ENCODE results near the gene DPP6. TPM values are rescaled to one million over a fixed set of nuclear protein-coding genes. Genes with fewer than 3 reads are reported as not detected.

The DPP6 gene
- total RNA-seq, 1 donor from 2014 or later, result 0.39 TPM

- Histone ChIP-seq H3K4me3 (no peak overlapping the region), H4K20me1 (ENCODE audit: low read depth) (no peaks in the 10 kb centered on the region), H3K27me3 (no peaks in the 10 kb centered on the region), H3K4me1 (no peaks in the 10 kb centered on the region), H3K36me3 (no peaks in the 10 kb centered on the region), H3K27ac (no peak overlapping the region), H3K9ac (no peak overlapping the region), H3K4me2 (no peak overlapping the region), H3K79me2 (ENCODE audit: low read depth) (no peaks in the 10 kb centered on the region), H3K9me3 (ENCODE audit: low read depth) (no peaks in the 10 kb centered on the region), H2AFZ (replicated peaks) (no peak overlapping the region), H3F3A (ENCODE audit: low read depth) (no peaks in the 10 kb centered on the region)
- H3K27me3 Mint-ChIP-seq (ENCODE audit: insufficient read depth, low read depth), result peaks cover 7% of the 10 kb centered on the region
- H3K27ac Mint-ChIP-seq, result no peak overlapping the region
- no peaks in the 10 kb centered on the region for H3K36me3 Mint-ChIP-seq
- no peaks in the 10 kb centered on the region for H3K4me1 Mint-ChIP-seq
- DNase-seq (ENCODE audit: low spot score), result no peak
- no peak overlapping the region for H3K4me3 Mint-ChIP-seq
- TF ChIP-seq EZH2phosphoT487 (IDR thresholded peaks at IDR 0.05) (no peak), CTCF (IDR thresholded peaks at IDR 0.05) (no peak), EZH2 (IDR thresholded peaks at IDR 0.05) (no peak)
- H3K9me3 Mint-ChIP-seq, result no peaks in the 10 kb centered on the region
Measured at GRCh38 chr7:154640917-154641316, 588.7 kb downstream of the DPP6 start.

GRCh38 chr7:154644366-154644765, 592.2 kb downstream of the DPP6 start:
- Histone ChIP-seq H3K4me2 (no peak overlapping the region), H3K9ac (no peak overlapping the region), H3K36me3 (no peaks in the 10 kb centered on the region), H2AFZ (replicated peaks) (no peak overlapping the region), H3K27me3 (no peaks in the 10 kb centered on the region), H4K20me1 (ENCODE audit: low read depth) (no peaks in the 10 kb centered on the region), H3K27ac (no peak overlapping the region), H3F3A (ENCODE audit: low read depth) (no peaks in the 10 kb centered on the region), H3K4me3 (no peak overlapping the region), H3K79me2 (ENCODE audit: low read depth) (no peaks in the 10 kb centered on the region), H3K9me3 (ENCODE audit: low read depth) (no peaks in the 10 kb centered on the region), H3K4me1 (no peaks in the 10 kb centered on the region)
- H3K9me3 Mint-ChIP-seq, result no peaks in the 10 kb centered on the region
- TF ChIP-seq CTCF (IDR thresholded peaks at IDR 0.05) (no peak), EZH2 (IDR thresholded peaks at IDR 0.05) (no peak), EZH2phosphoT487 (IDR thresholded peaks at IDR 0.05) (no peak)
- no peak overlapping the region for H3K27ac Mint-ChIP-seq
- no peaks in the 10 kb centered on the region for H3K36me3 Mint-ChIP-seq
- DNase-seq (ENCODE audit: low spot score), result no peak
- H3K4me1 Mint-ChIP-seq, result no peaks in the 10 kb centered on the region
- peaks cover 6% of the 10 kb centered on the region for H3K27me3 Mint-ChIP-seq (ENCODE audit: insufficient read depth, low read depth)
- H3K4me3 Mint-ChIP-seq, result no peak overlapping the region

- H2AFZ ChIP-seq (replicated peaks), result no peak overlapping the region
- no peaks in the 10 kb centered on the region for H3K4me1 Mint-ChIP-seq
- no peaks in the 10 kb centered on the region for H4K20me1 ChIP-seq (ENCODE audit: low read depth)
- no peak overlapping the region for H3K4me2 ChIP-seq
- no peak for DNase-seq (ENCODE audit: low spot score)
- H3K9me3 Mint-ChIP-seq, result peaks cover 3% of the 10 kb centered on the region
- H3K79me2 ChIP-seq (ENCODE audit: low read depth), result no peaks in the 10 kb centered on the region
- no peak overlapping the region for H3K4me3 ChIP-seq
- H3K27me3 ChIP-seq, result no peaks in the 10 kb centered on the region
- TF ChIP-seq EZH2 (IDR thresholded peaks at IDR 0.05) (no peak), EZH2phosphoT487 (IDR thresholded peaks at IDR 0.05) (no peak), CTCF (IDR thresholded peaks at IDR 0.05) (no peak)
- no peaks in the 10 kb centered on the region for H3K4me1 ChIP-seq
- H3K9me3 ChIP-seq (ENCODE audit: low read depth), result no peaks in the 10 kb centered on the region
- no peaks in the 10 kb centered on the region for H3K36me3 ChIP-seq
- no peaks in the 10 kb centered on the region for H3K36me3 Mint-ChIP-seq
- H3K27ac Mint-ChIP-seq, result peak overlapping the region; percentile 13
- H3K9ac ChIP-seq, result no peak overlapping the region
- H3K27ac ChIP-seq, result no peak overlapping the region
- H3K4me3 Mint-ChIP-seq, result no peak overlapping the region
- peaks cover 6% of the 10 kb centered on the region for H3K27me3 Mint-ChIP-seq (ENCODE audit: insufficient read depth, low read depth)
- no peaks in the 10 kb centered on the region for H3F3A ChIP-seq (ENCODE audit: low read depth)
Measured at GRCh38 chr7:154646126-154647013, 594.2 kb downstream of the DPP6 start.

Data from neural progenitor cell (in vitro differentiated cells).